HT1080 (cell line): ENCODE measurements around the gene ACTL7A. TPM values are rescaled to one million over a fixed set of nuclear protein-coding genes. Genes with fewer than 3 reads are reported as not detected.
"Not testable (repeated sequence)": the region's sequence is repeated elsewhere in the genome, so short reads cannot be mapped to it uniquely, and the experiment has no call there.

Experiments
- DNase-seq: peaks from one replicate; pipeline ENCODE4 v3.0.0-alpha.2; 2015; ENCODE audit warnings: low read depth
- total RNA-seq: library from RNA; depleted of rRNA; stranded (reverse); fragments of >200 nt; shearing (Covaris generic); gene quantifications from 2 replicates; pipeline ENCODE4 v1.2.3, GENCODE V29; 2014

ACTL7A gene
- total RNA-seq, 1 experiment from 2014 or later, result not detected

DNA sequence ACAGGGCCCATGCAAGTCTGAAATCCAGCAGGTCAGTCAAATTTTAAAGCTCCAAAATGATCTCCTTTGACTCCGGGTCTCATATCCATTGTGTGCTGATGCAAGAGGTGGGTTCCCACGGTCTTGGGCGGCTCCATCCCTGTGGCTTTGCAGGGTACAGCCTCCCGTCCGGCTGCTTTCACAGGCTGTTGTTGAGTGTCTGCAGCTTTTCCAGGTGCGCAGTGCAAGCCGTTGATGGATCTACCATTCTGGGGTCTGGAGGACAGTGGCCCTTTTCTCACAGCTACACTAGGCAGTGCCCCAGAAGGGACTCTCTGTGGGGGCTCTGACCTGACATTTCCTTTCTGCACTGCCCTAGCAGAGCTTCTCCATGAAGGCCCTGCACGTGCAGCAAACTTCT is 13.8 kb upstream of the ACTL7A start:
- DNase-seq, result not testable (repeated sequence)

DNA sequence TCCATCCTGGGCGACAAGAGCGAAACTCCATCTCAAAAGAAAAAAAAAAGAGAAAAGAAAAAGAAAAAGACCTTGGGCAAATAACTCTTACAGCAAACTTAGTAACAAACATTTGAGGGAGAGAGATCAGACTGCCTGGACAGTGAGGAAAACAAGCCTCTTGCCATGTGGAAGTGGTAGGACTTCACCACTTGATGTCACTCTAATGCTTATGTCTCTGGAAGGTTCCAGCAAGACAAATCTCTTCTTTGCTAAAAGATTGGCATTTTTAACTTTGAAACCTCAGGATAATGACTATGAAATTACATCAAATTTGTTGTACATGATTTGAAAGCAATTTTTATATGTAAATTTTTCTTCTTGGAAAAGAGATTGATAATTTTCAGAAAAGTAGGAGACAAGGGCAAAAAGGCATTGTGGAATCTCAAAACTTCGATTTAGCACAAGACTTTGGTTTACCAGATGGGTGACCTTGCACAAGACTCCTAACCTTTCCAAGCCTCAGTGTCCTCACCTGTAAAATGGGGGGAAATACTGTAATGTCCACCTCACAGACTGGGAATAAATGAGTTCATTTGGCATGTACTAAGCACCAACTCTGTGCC is 11.7 kb upstream of the ACTL7A start:
- no peak for DNase-seq

DNA sequence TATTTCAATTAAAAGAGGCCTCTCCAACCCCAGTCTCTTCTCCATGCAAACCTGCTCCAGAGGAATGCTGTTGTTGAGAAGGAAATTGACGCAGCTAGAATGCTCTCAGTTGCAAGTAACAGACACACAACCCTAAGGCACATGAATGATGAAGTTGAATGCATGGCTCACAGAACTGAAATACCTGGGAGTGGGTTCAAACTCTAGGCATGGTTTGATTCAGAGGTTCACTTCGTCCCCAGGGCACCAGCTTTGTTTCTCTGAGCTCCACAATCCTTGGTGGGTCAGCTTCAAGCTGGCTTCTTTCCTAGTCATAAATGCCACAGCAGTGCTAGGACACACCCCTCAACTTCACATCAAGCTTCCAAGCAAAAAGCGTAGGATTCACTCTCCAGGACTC is 10.9 kb upstream of the ACTL7A start:
- DNase-seq, result no peak

DNA sequence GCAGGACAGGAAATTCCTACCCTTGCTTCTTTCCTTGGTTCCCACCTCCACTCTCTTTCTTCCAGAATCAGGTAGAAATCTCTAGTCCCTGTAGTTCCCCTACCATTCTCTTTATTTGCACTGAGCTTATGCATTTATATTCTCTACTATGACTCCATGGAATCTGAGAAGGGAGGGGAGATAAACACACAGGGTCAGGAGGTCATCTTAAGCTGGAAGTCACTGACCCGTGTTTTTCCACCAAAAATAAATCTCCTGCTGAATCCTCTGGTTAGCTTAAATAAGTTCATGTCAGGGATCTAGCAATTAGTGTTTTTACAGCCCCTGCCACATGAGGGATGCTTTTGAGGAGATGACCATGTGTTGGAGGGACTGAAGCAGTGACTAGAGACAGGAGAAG is 10.0 kb upstream of the ACTL7A start:
- no peak for DNase-seq

DNA sequence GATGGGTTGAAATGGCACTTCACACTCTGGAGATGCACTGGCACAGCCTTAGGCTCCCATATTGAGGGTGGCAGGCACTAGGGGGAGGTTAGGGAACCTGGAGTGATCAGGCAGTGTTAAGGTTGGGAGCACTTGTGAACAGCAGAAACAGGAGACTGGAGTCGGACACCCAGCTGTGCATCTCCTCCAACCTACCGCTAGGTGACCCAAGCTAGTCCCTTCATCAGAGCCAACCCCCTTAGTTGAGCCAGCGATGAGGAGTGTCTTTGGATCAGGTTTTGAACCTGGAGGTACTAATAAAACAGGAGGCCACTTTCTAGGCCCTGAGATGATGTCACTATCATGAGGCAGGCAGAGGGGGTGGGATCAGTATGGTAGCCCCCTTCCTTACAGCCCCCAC is 8.0 kb upstream of the ACTL7A start:
- no peak for DNase-seq

DNA sequence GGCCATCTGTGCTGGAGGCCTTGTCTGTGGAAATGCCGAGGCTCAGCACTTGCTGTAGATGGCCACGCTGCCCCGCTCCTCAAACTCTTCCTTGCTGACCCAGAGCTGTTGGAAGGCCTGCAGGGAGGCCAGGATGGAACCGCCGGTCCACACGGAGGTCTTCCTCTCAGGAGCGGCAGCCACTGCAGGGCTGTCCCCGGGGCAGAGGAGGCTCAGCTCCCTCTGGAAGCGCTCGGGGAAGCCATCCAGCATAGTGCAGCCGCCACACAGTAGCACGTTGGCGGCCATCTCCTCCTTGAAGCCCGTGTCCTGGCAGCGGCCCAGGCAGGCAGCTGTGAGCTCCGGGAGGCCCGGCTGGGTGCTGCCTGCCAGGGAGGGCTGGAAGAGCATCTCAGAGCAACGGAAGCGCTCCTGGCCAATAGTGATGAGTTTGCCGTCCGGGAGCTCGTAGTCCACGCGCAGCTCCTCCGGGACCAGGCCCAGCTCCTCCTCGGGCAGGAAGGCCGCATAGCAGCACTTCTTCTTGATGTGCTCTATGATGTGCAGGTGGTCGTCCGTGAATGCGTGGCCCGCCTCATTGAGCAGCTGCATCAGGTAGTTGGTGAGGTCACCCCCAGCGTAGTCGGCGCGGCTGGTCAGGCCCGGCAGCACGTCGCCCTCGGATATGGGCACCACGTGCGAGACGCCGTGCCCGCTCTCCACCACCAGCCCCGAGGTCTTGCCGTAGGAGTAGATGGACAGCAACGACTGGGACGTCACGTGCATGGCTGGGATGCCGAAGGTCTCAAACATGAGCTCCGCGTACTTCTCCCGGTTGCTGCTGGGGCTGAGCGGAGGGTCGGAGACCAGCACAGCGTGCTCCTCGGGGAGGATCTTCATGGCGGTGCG is 7.2 kb upstream of the ACTL7A start:
- DNase-seq, result no peak

DNA sequence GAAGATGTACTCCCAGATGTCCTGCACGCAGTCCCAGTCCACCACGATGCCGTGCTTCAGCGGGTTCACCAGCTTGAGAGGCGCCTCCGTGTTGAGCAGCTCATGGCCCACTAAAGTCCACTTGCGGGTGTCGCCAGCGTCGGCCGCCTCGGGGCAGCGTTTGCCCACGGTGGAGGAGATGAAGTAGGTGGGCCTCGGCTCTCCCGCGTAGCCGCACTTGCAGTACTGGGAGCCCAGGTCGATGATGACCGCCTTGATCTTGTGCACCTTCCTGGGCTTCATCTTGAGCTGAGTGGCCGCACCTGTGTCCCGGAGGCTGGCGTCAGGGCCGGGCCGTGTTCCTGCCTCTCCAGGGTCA is 6.6 kb upstream of the ACTL7A start:
- DNase-seq, result no peak

DNA sequence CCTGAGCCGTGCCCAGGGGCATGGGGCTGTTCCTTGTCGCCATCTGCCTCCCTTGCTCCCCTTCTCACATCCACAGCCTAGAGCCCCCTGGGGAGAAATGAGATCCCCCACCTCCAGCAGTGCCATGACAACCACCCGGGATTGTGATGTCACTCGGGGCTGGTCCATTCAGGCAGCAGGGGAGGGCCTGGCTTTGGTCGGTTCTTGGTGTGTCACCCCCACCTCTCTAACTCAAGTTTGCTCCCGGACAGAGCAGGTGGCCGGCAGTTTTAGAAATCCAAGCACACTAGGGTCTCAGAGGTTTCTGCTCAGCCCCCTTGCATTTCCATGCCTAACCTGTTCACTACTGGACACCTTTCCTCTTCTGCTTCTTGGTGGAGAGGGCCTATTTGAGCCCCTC is 6.2 kb upstream of the ACTL7A start, which contains the start of gene ACTL7B:
ACTL7B (minus strand) TSS at position 99 of the 400 bp plus-strand sequence; CDS start at position 43, 56 bp downstream.
- no peak for DNase-seq

DNA sequence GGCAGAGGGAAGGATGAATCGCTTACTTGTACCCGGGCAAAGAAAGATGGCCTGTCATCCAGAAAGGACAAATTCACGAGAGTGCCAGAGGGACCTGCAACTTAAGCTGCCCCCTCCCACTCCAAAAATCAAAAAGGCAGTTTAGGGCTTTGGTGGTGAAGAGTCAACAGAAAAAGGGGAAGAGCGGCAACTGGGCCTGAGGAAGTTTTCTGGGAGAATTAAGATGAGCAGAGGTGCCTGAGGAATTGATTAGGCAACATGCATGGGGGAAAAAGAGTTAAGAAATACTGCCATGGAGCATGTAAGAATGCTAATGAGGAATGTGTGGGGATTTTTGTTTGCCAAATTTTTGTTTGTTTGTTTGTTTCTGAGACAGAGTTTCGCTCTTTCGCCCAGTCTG is 4.5 kb upstream of the ACTL7A start:
- DNase-seq, result no peak

DNA sequence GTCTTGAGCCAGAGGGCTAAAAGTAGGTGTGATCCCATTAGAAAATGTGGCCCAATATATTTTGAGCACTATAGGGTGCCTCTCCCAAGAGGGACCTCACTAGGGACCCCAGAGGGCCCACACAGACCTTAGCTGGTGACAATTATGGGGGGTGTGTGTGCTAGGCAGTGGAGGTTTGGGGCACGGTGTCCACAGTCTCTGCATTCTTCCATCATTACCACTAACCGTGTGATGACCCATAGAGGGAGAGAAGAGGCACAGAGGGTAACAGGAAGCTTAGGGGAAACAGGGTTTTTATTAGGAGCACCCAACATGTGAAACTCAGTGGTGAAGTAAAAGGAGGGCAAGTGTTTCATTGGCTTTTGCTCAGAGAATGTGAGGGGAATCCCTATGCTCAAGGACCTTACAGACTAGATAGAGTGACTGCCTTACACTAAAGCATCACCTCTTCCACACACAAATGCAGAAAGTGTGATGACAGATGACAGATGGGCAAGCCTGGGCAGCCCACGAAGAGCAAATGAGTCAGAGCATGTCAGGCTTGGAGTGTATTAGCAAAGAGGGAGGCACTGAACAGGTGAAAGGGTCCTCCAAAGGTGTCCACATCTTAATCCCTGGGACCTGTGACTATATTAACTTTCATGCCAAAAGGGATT is 2.5 kb upstream of the ACTL7A start:
- DNase-seq, result peak; percentile 30

DNA sequence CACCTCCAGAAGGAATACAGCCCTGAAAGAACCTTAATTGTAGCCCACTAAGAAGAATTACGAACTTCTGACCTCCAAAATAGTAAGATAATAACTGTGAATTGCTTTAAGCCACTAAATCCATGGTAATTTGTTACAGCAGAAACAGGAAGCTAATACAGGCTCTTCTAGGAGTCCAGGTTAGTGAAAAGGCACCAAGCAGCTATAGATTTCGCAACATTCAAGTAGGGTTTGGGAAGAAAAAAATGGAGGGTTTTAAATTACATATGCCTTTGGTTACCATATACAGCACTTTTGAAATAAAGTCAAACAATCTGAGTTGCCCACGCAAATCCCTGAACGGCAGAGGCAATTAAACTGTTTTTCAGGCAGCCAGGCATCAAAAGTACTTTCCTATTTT is 1.7 kb upstream of the ACTL7A start:
- DNase-seq, result no peak

DNA sequence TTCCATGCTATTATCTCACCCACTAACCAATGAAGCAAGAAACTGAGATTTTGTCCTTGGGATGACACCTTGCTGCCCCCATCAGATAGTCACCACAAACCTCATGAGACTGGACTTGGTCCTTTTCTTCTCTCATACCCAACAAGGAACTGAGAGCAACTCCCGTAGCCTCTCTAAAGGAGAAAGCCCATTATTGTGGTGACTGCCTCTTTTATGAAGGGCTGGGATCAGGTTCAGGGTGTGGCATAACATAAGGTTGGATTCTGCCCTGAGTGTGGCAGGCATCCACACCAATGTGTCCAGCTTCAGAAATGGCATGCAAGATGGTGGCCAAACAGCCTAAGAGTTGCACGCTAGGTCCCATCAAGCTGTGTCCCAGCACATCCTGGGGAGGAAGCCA is 1.3 kb upstream of the ACTL7A start:
- no peak for DNase-seq

DNA sequence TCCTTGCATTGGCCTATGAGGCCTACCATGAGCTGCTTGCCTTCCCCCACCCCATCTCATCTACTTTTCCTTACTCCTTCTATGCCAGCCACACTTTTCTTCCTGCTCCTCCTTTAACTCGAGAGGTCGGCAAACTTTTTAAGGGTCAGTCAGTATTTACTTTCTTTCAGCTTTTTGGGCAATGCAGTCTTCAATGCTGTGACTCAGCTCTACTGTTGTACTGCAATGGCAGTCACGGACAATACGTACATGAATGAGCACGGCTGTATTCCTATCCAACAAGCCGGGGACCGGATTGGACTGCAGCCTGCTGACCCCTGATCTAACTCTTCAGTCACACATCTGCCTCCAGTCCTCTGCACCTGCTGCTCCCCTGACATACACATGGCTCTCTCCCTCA is 602 bp upstream of the ACTL7A start:
- DNase-seq, result no peak

DNA sequence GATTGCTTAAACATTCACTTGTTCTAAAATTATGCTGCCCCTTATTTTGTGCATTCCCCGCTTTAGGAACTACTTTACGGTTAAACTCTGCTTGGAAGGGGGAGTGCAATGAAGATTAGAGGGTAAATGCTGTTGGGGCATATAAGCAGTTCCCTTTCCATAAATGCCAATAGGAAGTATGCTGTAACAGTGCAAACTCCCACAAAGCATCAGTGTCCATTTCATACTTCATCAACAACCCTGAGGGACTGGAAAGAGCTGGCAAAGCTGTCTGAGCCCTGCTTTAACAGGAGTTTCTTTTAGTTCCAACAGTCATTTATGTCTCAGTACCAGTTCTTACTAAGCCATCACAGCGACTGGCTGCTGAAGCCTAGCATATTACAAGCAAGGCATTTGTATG is 1.8 kb downstream of the ACTL7A start:
- no peak for DNase-seq

DNA sequence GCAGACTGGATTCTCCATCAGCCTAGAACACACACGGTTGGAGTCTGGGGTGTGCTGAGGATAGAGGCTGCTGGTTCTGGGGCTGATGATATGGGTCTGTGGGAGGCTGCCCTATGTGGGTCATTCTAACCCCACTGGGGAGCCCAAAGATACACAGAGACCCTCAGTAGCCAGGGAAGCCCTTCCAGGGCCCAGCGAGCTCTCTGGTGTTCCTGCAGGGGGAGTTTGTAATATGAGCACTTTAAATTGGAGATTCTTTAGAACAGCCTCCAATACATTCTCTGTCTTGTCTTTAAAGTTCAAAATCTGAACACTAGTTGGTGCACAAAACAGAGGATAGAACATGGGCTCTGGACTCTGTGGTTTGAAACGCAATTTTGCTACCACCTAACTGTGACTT is 2.4 kb downstream of the ACTL7A start:
- DNase-seq, result no peak

DNA sequence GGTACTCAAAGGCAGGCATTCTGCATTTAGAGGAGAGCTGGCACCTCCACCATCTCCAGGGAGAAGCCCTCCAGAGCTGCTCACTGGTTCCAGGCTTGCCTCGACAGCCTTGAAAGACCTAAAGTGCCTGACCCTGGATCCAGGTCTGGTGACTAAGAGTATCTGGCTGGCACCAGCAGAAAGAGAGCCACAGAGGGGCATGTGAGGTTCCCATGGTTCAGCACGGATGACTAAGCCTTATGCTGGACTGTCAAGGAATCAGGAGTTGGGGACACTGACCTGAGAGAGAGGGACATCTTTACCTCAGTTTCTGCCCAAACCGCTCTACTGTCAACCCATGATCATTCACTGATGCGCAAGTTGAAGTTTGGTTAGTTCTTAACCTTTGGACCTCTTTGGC is 3.0 kb downstream of the ACTL7A start:
- no peak for DNase-seq

DNA sequence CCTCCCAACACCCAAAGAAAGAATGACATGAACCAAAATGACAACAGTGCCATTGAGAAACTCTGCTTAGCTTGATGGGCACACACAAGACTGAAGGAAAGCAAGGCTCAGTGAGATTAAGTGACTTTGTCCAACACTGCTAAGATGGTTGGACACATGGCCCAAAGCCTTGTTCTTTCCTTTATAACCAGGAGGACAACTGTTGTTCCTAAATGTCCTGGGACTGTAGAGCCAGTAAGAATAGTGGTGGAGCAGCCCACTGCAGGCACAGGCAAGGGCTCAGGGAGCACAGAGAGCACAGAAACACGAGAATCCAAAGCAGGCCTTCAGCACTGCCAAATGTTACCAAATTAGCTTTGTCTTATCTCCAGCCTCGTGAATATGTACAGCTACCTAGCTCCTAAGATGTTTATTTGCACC is 3.9 kb downstream of the ACTL7A start:
- no peak for DNase-seq

DNA sequence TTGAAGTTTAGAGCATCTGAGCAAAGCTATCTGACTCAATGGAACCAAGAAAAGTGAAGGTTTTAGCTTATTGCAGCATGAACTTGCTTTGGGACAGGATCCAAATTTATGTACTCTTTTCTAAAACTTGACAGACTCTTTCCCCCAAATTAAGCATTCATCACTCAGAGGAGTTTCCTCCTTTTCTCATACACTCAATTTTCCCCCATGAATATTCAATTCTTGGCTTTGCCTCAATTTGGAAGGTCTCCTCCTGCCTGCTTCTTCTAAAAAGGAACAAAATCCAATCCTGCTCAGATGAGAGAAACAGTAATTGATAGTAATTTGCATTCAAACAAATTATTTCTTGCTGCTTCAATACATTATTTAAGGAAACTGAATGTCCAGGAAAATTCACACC is 5.0 kb downstream of the ACTL7A start:
- DNase-seq, result no peak

DNA sequence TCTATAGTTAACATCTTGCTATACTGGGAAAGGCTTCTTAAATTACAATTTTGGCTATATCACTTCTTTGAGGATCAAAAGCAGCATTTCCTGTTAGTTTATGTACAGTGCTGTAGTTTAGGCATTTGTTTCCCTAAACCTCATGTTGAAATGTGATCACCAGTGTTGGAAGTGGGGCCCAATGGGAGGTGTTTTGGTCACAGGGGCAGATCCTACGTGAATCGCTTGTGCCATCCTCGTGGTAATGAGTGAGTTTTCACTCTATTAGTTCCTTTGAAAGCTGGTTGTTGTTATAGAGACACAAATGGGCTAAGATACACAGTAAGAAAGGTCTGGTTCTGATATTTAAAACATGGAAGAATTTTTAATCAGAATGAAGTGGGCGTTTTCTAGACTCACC is 5.8 kb downstream of the ACTL7A start:
- no peak for DNase-seq

DNA sequence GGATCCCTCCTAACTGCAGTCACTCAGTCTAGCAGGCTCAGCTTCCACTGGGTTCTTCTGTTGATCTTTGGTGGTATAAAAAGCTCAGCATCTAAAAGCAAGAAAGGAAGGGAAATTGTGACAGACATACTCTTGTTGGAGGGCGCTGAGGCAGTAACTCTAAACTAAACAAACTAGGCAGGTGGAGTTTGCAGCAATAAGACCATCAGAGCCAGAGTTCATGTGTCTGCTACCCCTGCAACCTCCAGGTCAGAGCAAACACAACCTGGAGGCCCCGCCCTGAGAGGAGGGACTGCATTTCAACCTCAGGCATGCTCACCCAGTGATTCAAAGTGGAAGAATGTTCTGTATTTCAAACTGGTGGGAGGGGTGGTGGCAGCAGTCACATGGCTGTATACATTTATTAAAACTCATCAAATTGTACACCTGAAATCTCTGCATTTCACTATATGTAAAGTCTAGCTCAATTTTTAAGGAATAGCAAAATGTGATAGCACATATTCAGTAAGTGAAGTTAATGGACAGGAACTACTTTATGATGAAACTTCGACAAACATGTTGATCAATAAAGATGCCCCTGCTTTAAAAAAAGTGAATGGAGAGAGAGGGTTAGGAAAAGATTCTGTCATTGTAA is 7.1 kb downstream of the ACTL7A start:
- peak; percentile 23 for DNase-seq

DNA sequence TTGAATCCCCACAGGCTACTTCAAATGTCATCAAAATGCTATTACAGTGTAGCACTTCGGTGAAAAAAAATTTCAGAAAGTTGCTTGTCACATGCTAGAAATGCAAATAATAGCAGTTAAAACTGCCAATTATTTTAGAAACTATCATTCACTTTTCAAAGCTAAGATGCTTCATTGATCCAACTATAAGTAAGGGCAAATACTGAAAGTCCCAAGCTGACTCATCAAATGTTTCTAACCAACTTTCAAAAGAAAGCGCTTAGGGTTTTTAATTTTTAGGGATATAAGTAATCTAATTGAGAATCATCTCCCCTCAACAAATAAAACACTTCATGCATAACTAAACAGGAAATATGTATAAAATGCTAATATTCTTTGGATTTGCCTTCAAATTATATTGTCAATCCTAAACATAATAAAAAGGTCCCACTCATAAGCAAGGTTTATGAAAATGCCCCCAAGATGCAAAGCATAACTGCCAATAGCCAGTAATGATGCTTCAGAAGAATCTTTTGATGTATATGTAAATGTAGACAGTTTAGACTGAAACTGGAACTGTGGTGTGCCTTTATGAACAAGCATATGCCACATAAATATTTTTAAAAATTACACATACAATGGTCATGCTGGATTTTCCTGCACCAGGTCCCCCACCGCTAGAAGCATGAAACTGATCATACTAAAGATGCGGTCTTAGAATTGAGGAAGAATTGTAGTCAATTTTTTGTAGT is 12.2 kb downstream of the ACTL7A start:
- DNase-seq, result no peak
